IPS-18c (cell line): ENCODE results near the gene ATP12A.

Experiments
- H3K4me3 ChIP-seq: 2 replicates; pipeline ENCODE4 v1.7.0; 2013; ENCODE audit warnings: low read depth, mild to moderate bottlenecking, low read length, moderate library complexity; ENCODE audit not compliant: insufficient read depth
- H3K9me3 ChIP-seq: one replicate; pipeline ENCODE4 v1.6.1; 2013; ENCODE audit warnings: mild to moderate bottlenecking, low read length, moderate library complexity; ENCODE audit not compliant: control insufficient read depth, insufficient read depth

The ATP12A gene

DNA sequence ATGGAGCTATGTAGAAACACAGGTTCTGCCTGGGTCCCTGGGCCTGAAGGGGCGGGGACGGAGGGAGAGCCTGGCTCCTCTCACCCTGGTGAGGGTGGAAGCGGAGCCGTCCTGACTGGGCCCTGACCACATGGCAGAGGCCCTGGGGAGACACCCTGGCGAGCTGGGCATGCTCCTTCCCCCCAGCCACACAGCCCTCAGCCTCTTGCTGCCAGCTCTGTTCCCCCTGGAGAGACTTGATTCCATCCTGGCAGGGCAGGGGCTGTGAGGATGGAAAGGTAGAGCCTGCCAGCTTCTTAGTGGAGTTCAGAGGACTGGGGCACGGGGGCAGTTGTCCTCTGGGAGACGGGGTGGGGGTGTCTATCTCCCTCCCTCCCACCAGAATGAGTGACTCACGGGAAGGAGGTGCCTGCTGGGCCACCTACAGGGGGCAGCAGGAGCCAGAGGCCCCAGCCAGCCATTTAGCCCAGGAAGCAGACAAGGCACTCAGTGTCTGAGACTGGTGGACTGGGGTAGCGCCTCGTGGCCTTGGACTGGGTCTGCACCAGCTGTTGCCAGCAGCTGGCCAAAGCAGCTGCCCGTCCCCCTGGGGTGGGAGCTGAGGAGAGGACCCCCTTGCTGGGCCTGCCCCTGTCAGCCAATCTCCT lies 60.9 kb downstream of the ATP12A start:
- no peak overlapping the region; the same call in 1 of the 2 replicates for H3K4me3 ChIP-seq
- no peaks in the 10 kb centered on the region for H3K9me3 ChIP-seq

DNA sequence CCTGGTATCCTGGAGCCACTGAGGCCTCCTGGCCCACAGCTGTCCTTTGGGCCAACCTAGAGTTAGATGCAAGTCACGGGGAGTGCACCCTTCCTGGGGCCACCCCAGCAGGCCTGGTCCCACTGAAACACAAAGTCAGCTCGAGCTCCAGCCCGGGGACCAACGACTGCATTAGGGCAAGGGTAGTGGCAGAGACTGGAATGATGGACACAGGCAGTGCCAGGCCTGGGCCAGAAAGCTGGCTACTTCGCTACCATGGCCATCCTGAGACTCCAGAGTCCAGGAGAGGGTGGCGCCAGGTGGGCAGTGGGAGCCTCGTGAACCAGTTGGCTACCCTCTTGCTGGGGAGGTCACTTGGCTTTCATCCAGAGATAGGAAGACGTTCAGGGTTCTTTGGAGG lies 61.6 kb downstream of the ATP12A start:
- no peak overlapping the region; the same call in 1 of the 2 replicates for H3K4me3 ChIP-seq

DNA sequence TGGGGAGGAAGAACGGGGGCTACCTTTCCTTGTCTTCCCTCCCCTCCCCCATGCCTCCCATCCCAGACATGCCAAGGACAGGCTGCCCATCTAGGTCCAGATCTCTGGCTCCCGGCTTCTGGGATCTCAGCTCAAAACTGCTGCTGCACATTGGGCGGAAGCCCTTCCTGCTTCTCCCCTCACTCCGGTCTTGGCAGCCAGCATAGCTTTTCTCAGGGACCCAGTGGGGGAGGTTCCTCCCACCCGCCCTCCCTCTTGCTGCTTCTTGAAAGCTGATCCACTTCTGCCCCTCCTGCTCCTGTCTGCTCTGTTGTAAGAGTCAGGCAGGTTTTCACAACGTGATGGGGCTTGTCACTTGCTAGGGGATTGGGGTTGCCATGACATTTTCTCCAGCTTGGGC lies 62.1 kb downstream of the ATP12A start:
- Histone ChIP-seq H3K9me3 (peaks cover 2% of the 10 kb centered on the region), H3K4me3 (no peak overlapping the region)

More for the DNA sequence above, 61.6 kb downstream of the ATP12A start:
- no peaks in the 10 kb centered on the region for H3K9me3 ChIP-seq

DNA sequence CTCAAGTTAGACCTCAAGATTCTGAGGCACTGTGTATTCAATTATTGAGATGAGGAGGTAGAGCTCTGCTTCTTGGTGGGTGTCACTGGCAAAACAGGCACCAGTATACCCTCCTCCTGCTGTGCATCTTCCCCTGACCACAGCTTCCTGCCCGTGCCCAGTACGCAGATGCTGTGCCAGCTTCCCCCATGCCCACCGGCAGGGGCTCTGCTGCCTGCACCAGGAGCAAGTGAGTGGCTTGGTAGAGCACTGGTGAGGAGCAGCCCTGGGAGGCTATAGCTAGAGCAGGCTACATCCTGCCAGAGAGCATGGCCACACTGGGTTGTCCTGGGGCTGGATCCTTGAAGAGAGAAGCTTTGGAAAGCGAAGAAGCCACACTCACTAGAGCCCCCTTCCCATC lies 62.8 kb downstream of the ATP12A start:
- H3K4me3 ChIP-seq: no peak overlapping the region
- H3K9me3 ChIP-seq: peaks cover 2% of the 10 kb centered on the region

DNA sequence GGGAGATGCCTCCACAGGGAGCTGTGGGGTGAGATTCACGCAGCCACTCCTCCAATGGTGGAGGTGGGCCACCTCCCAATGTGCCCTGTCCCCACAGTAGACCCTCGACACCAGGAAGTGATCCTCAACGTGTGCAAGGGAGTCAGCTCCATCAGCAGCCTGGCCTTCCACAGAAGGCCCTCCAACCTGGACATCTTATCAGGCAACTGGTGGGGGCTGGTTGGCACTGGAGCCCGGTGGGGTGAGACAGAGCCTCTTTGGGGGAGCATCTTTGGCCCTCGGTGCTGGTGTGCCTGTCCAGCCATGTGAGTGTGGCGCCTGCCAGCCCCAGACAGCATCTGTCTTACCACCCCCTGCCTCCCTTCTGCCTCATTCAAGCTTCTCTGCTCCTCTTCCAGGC lies 64.0 kb downstream of the ATP12A start:
- Histone ChIP-seq H3K4me3 (no peak overlapping the region), H3K9me3 (peaks cover 2% of the 10 kb centered on the region)

DNA sequence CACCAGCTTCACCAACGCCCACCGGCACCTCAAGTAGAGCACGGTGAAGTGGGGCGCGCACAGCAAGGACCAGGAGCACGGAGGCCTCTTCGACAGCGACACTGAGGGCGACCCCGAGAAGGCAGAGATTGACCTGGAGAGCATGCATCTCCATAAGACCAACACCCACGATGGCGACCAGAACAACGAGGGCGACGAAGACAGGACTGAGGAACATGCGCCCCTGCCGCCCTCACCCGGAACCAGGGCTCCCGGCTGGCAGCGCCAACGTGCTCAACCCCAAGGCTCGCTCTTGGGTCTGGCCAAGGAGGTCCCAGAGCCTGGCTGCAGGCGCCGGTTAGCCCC lies 65.3 kb downstream of the ATP12A start:
- 0 out of 2 replicates have a peak overlapping the region, but pooled peaks have one; percentile 59 for H3K4me3 ChIP-seq
- H3K9me3 ChIP-seq: peaks cover 2% of the 10 kb centered on the region

DNA sequence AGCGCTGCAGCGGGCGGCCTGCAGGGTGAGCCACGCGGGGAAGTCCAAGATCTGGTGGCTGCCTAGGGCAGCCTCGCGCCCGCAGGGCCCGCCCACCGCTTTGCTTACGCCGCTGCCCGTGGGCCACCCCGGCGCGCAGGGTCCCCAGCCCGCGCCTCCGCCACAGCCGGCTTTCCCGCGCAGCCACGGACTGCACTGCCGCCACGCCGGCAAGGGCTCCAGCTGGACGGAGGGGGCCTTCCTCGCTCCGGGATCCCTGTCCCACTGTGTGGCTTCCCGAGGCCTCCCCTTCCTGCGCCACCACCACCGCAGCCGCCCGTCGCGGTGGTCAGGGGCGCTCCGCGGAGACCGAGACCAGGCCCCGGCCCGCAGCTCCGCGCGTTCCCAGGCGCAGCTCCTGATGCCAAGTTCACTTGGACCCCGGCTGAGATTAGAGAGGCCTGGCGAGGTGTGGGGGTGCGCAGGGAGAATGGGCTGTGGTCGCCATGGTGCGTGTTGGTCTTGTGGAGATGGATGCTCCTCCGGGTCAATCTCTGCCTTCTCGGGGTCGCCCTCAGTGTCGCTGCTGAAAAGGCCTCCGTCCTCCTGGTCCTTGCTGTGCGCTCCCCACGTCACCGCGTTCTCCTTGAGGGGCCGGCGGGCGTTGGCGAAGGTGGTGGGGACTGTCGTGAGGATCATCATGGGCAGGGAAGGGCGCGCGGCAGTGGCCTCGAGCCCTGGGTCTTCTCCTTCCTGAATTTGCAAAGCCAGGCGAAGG lies 65.8 kb downstream of the ATP12A start:
- H3K4me3 ChIP-seq: peak overlapping the region; percentile 59; the same call in 1 of the 2 replicates

DNA sequence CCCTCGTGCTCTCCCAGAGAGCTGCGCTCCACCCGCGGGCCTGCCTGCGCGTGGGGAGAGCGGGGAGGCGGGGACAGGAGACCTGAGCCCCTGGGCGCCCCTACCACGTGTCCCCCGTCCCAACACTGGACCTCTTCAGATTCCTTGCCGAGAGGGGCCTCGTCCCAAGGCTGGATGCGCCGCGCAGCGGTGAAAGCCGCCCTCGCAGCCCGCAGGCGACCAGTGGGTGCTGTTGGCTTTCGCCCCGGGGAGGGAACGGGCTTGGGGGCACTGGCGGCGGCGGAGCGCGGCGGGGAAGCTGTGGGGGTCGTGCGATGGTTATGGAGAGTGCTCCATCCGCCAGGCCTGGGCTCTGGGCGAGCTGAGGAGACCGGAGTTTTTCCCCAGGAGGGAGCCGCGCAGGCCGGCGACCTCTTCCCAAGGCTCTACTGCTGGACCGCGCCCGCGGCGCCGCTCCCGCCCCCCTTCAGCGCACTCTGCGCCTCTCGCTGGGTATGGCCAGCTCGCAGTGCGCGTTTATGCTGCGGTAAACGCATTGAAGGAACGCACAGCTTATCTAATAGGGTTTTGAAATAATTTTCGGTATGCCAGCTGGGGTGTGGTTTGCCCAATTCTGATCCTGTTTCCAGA lies 66.5 kb downstream of the ATP12A start:
- Histone ChIP-seq H3K4me3 (peak overlapping the region; percentile 59), H3K9me3 (peaks cover 2% of the 10 kb centered on the region)

More for the DNA sequence above, 65.8 kb downstream of the ATP12A start:
- peaks cover 2% of the 10 kb centered on the region for H3K9me3 ChIP-seq

DNA sequence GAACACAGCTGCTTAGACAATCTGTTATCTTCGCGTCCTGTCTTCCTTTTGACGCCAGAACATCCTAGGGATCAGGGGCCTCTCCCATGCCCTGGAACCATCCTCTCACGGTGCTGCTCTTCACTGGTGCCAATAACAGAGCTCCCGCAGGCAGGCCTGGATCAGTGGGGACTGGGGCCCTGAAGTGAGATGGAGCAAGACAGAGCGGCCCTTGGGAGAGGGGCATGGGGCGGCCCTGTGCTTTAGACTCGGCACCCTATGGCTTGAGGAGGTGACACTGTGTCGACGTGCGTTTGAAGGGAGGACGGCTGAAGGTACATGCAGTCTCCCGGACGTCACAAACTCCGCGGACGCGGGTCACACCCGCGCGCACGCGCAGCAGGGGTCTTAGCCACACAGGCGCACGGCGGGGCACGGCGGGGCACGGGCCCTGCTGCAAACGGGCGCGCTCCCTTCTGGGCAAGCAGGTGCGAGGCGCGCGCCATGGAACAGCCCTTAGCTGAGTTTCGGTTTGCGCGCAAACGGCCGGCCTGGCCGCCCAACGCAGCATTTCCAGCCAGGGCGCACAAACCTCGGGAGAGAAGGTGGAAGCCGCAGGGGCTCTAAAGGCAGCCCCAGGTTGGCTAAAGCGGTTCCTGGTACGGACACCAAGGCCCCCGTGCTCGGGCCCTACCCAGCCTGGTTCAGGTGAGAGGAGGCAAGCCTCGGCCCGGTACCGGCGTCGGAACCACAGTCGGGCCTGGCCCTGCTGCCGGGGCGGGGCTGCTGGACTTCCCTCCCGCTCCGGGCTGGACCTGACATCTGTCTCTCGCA lies 67.2 kb downstream of the ATP12A start:
- H3K9me3 ChIP-seq: peaks cover 2% of the 10 kb centered on the region
- peak overlapping the region; percentile 59 for H3K4me3 ChIP-seq

DNA sequence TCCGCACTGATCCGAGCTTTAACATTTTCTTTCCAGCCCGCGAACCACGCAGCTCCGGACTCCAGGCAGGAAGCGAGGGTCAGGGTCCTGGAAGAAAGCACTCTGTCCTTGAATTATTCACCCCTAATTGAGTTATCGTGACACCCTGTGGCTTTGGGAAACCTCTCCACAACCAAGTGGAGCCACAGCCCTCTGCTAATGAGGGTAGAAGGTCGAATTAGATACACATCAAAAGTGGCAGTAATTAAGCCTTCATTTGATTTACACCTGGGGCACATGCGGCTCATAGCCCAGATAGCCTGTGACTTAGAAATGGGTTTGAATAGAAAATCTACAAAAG lies 67.8 kb downstream of the ATP12A start:
- peaks cover 2% of the 10 kb centered on the region for H3K9me3 ChIP-seq
- H3K4me3 ChIP-seq: peak overlapping the region; percentile 59

DNA sequence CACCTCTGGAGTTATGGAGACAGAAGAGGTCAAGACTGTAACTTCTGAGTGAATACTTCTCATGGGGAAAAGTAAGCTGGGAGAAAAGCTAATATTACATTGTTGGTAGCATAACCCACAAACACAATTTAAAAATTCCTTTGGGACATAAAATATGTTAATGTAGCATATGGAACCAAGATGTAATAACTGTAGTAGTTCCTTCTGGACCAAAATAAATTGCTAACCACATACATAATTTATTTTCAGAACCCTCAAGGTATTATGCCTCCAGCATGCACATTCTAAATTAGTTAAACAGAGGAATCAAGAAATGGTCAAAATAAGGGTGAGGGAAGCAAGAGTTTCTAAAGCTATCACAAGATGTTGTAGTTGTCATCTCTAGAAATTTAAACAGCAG lies 79.0 kb downstream of the ATP12A start:
- Histone ChIP-seq H3K9me3 (peaks cover 2% of the 10 kb centered on the region), H3K4me3 (no peak overlapping the region)
